GM21360 (cell line): ENCODE data around the gene ZNF264.
"Not testable (repeated sequence)": the region's sequence is repeated elsewhere in the genome, so short reads cannot be mapped to it uniquely, and the experiment has no call there.

ENCODE experiments used
- ATAC-seq: cut with Tn5 transposase; IDR thresholded peaks from one replicate; pipeline ENCODE4 v1.9.1; 2021; ENCODE audit warnings: mild to moderate bottlenecking, moderate library complexity; ENCODE audit not compliant: unreplicated experiment

The ZNF264 gene

GRCh38 chr19:57191141-57192076 is at the start of gene ZNF264:
ZNF264 (plus strand) TSS chr19:57191500; CDS start chr19:57191914, 414 bp downstream.
- ATAC-seq: peak; percentile 86

- no peak for ATAC-seq
Measured at GRCh38 chr19:57141699-57142098, 49.6 kb upstream of the ZNF264 start.

GRCh38 chr19:57152921-57153320 is 38.4 kb upstream of the ZNF264 start:
- ATAC-seq: no peak

GRCh38 chr19:57161985-57162539 is 29.2 kb upstream of the ZNF264 start:
- no peak for ATAC-seq

- no peak for ATAC-seq
Measured at GRCh38 chr19:57165846-57166245, 25.5 kb upstream of the ZNF264 start.

GRCh38 chr19:57167385-57167784 is 23.9 kb upstream of the ZNF264 start, which contains the start of gene DUXA:
DUXA (minus strand) TSS chr19:57167485; CDS start chr19:57167443, 42 bp downstream.
- ATAC-seq: no peak

GRCh38 chr19:57171551-57172081 is 19.7 kb upstream of the ZNF264 start:
- ATAC-seq: no peak

GRCh38 chr19:57190301-57190700 is 999 bp upstream of the ZNF264 start:
- ATAC-seq: no peak

GRCh38 chr19:57192077-57192420 is 749 bp downstream of the ZNF264 start:
- no peak for ATAC-seq

GRCh38 chr19:57192993-57193392 is 1.7 kb downstream of the ZNF264 start:
- ATAC-seq: no peak

GRCh38 chr19:57197874-57198273 is 6.6 kb downstream of the ZNF264 start:
- ATAC-seq: not testable (repeated sequence)

GRCh38 chr19:57202160-57202559 is 10.9 kb downstream of the ZNF264 start:
- ATAC-seq: no peak

GRCh38 chr19:57210381-57210780 is 19.1 kb downstream of the ZNF264 start:
- ATAC-seq: no peak

GRCh38 chr19:57212109-57212508 is 20.8 kb downstream of the ZNF264 start:
- ATAC-seq: no peak

- ATAC-seq: no peak
Measured at GRCh38 chr19:57227502-57227901, 36.2 kb downstream of the ZNF264 start.

GRCh38 chr19:57231686-57232085 is 40.4 kb downstream of the ZNF264 start:
- no peak for ATAC-seq

GRCh38 chr19:57233207-57233606 is 41.9 kb downstream of the ZNF264 start:
- no peak for ATAC-seq

- ATAC-seq: no peak
Measured at GRCh38 chr19:57239982-57240310, 48.6 kb downstream of the ZNF264 start.

- ATAC-seq: peak; percentile 93
Measured at GRCh38 chr19:57240311-57241090, 49.2 kb downstream of the ZNF264 start, which contains the start of gene ZNF805. ZNF805 (plus strand) TSS chr19:57240632; CDS start chr19:57240892, 260 bp downstream.

GRCh38 chr19:57241176-57241575 is 49.9 kb downstream of the ZNF264 start:
- ATAC-seq: no peak

GRCh38 chr19:57242821-57243220 is 51.5 kb downstream of the ZNF264 start:
- no peak for ATAC-seq
